Measurements from ENCODE around the gene ZNF778. TPM values are rescaled to one million over a fixed set of nuclear protein-coding genes. Genes with fewer than 3 reads are reported as not detected.
"Not testable (repeated sequence)": the region's sequence is repeated elsewhere in the genome, so short reads cannot be mapped to it uniquely, and the experiment has no call there.

The ZNF778 gene
- total RNA-seq, 1 donor from 2014 or later = 4.7 TPM

GRCh38 chr16:89266521-89267134 is 49.1 kb downstream of the ZNF778 start:
- Histone ChIP-seq H3K27me3 (ENCODE audit: control insufficient read depth in 3 of 3, insufficient read depth in 3 of 3, low read length in 3 of 3) (no peaks in the 10 kb centered on the region), H3K36me3 (ENCODE audit: control insufficient read depth in 3 of 3, insufficient read depth in 3 of 3, low read length in 3 of 3) (peaks cover 25 to 35% (median 28%) of the 10 kb centered on the region in 3 donors), H3K4me1 (ENCODE audit: control insufficient read depth in 3 of 3, insufficient read depth in 3 of 3, low read length in 3 of 3) (peaks cover 0 to 4% (median 0%) of the 10 kb centered on the region in 3 donors), H3K4me3 (ENCODE audit: low read length in 3 of 3) (no peak overlapping the region), H3K27ac (ENCODE audit: low read depth, low read length) (no peak overlapping the region), H3K9me3 (ENCODE audit: control insufficient read depth in 3 of 3, low read length in 3 of 3) (no peaks in the 10 kb centered on the region), H3K9ac (ENCODE audit: low read depth in 1 of 3, low read length in 3 of 3) (no peak overlapping the region)

GRCh38 chr16:89267746-89268145 is 50.2 kb downstream of the ZNF778 start:
- H3K36me3 ChIP-seq (ENCODE audit: control insufficient read depth in 3 of 3, insufficient read depth in 3 of 3, low read length in 3 of 3) = peaks cover 27 to 39% (median 28%) of the 10 kb centered on the region in 3 donors
- H3K9ac ChIP-seq (ENCODE audit: low read depth in 1 of 3, low read length in 3 of 3); H3K4me3 ChIP-seq (ENCODE audit: low read length in 3 of 3); H3K4me1 ChIP-seq (ENCODE audit: control insufficient read depth in 3 of 3, insufficient read depth in 3 of 3, low read length in 3 of 3); H3K27me3 ChIP-seq (ENCODE audit: control insufficient read depth in 3 of 3, insufficient read depth in 3 of 3, low read length in 3 of 3); H3K9me3 ChIP-seq (ENCODE audit: control insufficient read depth in 3 of 3, low read length in 3 of 3); H3K27ac ChIP-seq (ENCODE audit: low read depth, low read length): not testable (repeated sequence)

- no peaks in the 10 kb centered on the region for H3K27me3 ChIP-seq (ENCODE audit: control insufficient read depth in 3 of 3, insufficient read depth in 3 of 3, low read length in 3 of 3)
- no peaks in the 10 kb centered on the region for H3K9me3 ChIP-seq (ENCODE audit: control insufficient read depth in 3 of 3, low read length in 3 of 3)
- H3K27ac ChIP-seq (ENCODE audit: low read depth, low read length) = no peak overlapping the region
- peaks cover 0 to 4% (median 0%) of the 10 kb centered on the region in 3 donors for H3K4me1 ChIP-seq (ENCODE audit: control insufficient read depth in 3 of 3, insufficient read depth in 3 of 3, low read length in 3 of 3)
- H3K9ac ChIP-seq (ENCODE audit: low read depth in 1 of 3, low read length in 3 of 3) = no peak overlapping the region
- peaks cover 28 to 43% (median 32%) of the 10 kb centered on the region in 3 donors for H3K36me3 ChIP-seq (ENCODE audit: control insufficient read depth in 3 of 3, insufficient read depth in 3 of 3, low read length in 3 of 3)
- H3K4me3 ChIP-seq (ENCODE audit: low read length in 3 of 3) = no peak overlapping the region
Observed at GRCh38 chr16:89268585-89268984, 51.1 kb downstream of the ZNF778 start.

GRCh38 chr16:89268987-89269735 is 51.7 kb downstream of the ZNF778 start:
- no peak overlapping the region for H3K4me3 ChIP-seq (ENCODE audit: low read length in 3 of 3)
- peaks cover 32 to 47% (median 37%) of the 10 kb centered on the region in 3 donors for H3K36me3 ChIP-seq (ENCODE audit: control insufficient read depth in 3 of 3, insufficient read depth in 3 of 3, low read length in 3 of 3)
- H3K27ac ChIP-seq (ENCODE audit: low read depth, low read length) = no peak overlapping the region

GRCh38 chr16:89269805-89270665 is 52.5 kb downstream of the ZNF778 start:
- Histone ChIP-seq H3K27ac (ENCODE audit: low read depth, low read length) (no peak overlapping the region), H3K4me1 (ENCODE audit: control insufficient read depth in 3 of 3, insufficient read depth in 3 of 3, low read length in 3 of 3) (peaks cover 0 to 4% (median 0%) of the 10 kb centered on the region in 3 donors), H3K9me3 (ENCODE audit: control insufficient read depth in 3 of 3, low read length in 3 of 3) (no peaks in the 10 kb centered on the region), H3K36me3 (ENCODE audit: control insufficient read depth in 3 of 3, insufficient read depth in 3 of 3, low read length in 3 of 3) (peaks cover 41 to 53% (median 46%) of the 10 kb centered on the region in 3 donors), H3K9ac (ENCODE audit: low read depth in 1 of 3, low read length in 3 of 3) (no peak overlapping the region), H3K4me3 (ENCODE audit: low read length in 3 of 3) (no peak overlapping the region), H3K27me3 (ENCODE audit: control insufficient read depth in 3 of 3, insufficient read depth in 3 of 3, low read length in 3 of 3) (no peaks in the 10 kb centered on the region)

More at GRCh38 chr16:89268987-89269735, 51.7 kb downstream of the ZNF778 start:
- Histone ChIP-seq H3K27me3 (ENCODE audit: control insufficient read depth in 3 of 3, insufficient read depth in 3 of 3, low read length in 3 of 3) (no peaks in the 10 kb centered on the region), H3K9me3 (ENCODE audit: control insufficient read depth in 3 of 3, low read length in 3 of 3) (no peaks in the 10 kb centered on the region), H3K9ac (ENCODE audit: low read depth in 1 of 3, low read length in 3 of 3) (no peak overlapping the region), H3K4me1 (ENCODE audit: control insufficient read depth in 3 of 3, insufficient read depth in 3 of 3, low read length in 3 of 3) (peaks cover 0 to 4% (median 0%) of the 10 kb centered on the region in 3 donors)

GRCh38 chr16:89270666-89271345 is 53.3 kb downstream of the ZNF778 start:
- Histone ChIP-seq H3K27me3 (ENCODE audit: control insufficient read depth in 3 of 3, insufficient read depth in 3 of 3, low read length in 3 of 3) (no peaks in the 10 kb centered on the region), H3K27ac (ENCODE audit: low read depth, low read length) (no peak overlapping the region)

GRCh38 chr16:89272631-89273030 is 55.1 kb downstream of the ZNF778 start:
- Histone ChIP-seq H3K4me1 (ENCODE audit: control insufficient read depth in 3 of 3, insufficient read depth in 3 of 3, low read length in 3 of 3) (peaks cover 0 to 4% (median 0%) of the 10 kb centered on the region in 3 donors), H3K4me3 (ENCODE audit: low read length in 3 of 3) (no peak overlapping the region), H3K36me3 (ENCODE audit: control insufficient read depth in 3 of 3, insufficient read depth in 3 of 3, low read length in 3 of 3) (peaks cover 47 to 57% (median 50%) of the 10 kb centered on the region in 3 donors), H3K27me3 (ENCODE audit: control insufficient read depth in 3 of 3, insufficient read depth in 3 of 3, low read length in 3 of 3) (no peaks in the 10 kb centered on the region), H3K9ac (ENCODE audit: low read depth in 1 of 3, low read length in 3 of 3) (no peak overlapping the region), H3K9me3 (ENCODE audit: control insufficient read depth in 3 of 3, low read length in 3 of 3) (no peaks in the 10 kb centered on the region), H3K27ac (ENCODE audit: low read depth, low read length) (no peak overlapping the region)

More at GRCh38 chr16:89270666-89271345, 53.3 kb downstream of the ZNF778 start:
- no peak overlapping the region for H3K9ac ChIP-seq (ENCODE audit: low read depth in 1 of 3, low read length in 3 of 3)
- H3K9me3 ChIP-seq (ENCODE audit: control insufficient read depth in 3 of 3, low read length in 3 of 3) = no peaks in the 10 kb centered on the region
- H3K4me3 ChIP-seq (ENCODE audit: low read length in 3 of 3) = no peak overlapping the region
- peaks cover 49 to 57% (median 49%) of the 10 kb centered on the region in 3 donors for H3K36me3 ChIP-seq (ENCODE audit: control insufficient read depth in 3 of 3, insufficient read depth in 3 of 3, low read length in 3 of 3)
- H3K4me1 ChIP-seq (ENCODE audit: control insufficient read depth in 3 of 3, insufficient read depth in 3 of 3, low read length in 3 of 3) = peaks cover 0 to 4% (median 0%) of the 10 kb centered on the region in 3 donors

- H3K27me3 ChIP-seq (ENCODE audit: control insufficient read depth in 3 of 3, insufficient read depth in 3 of 3, low read length in 3 of 3) = no peaks in the 10 kb centered on the region
- H3K4me3 ChIP-seq (ENCODE audit: low read length in 3 of 3) = no peak overlapping the region
- H3K36me3 ChIP-seq (ENCODE audit: control insufficient read depth in 3 of 3, insufficient read depth in 3 of 3, low read length in 3 of 3) = peaks cover 54 to 65% (median 62%) of the 10 kb centered on the region in 3 donors
- H3K27ac ChIP-seq (ENCODE audit: low read depth, low read length) = no peak overlapping the region
- no peaks in the 10 kb centered on the region for H3K9me3 ChIP-seq (ENCODE audit: control insufficient read depth in 3 of 3, low read length in 3 of 3)
- peaks cover 0 to 4% (median 0%) of the 10 kb centered on the region in 3 donors for H3K4me1 ChIP-seq (ENCODE audit: control insufficient read depth in 3 of 3, insufficient read depth in 3 of 3, low read length in 3 of 3)
- no peak overlapping the region for H3K9ac ChIP-seq (ENCODE audit: low read depth in 1 of 3, low read length in 3 of 3)
Observed at GRCh38 chr16:89273741-89274472, 56.4 kb downstream of the ZNF778 start.
